Neural cell (in vitro differentiated cells): ENCODE results near the gene TRIM9. TPM values are rescaled to one million over a fixed set of nuclear protein-coding genes. Genes with fewer than 3 reads are reported as not detected.

Experiments
- H2AFZ ChIP-seq: fragments of 200-600, 300-800 bp; sonication (generic), shearing (Covaris generic); 2 replicates; pipeline ENCODE4 v1.6.0; 2014; ENCODE audit warnings: low read depth, mild to moderate bottlenecking, antibody characterized with exemption, low read length, moderate library complexity
- H3F3A ChIP-seq: fragments of 200-600 bp; shearing (Covaris generic); 2 replicates; pipeline ENCODE4 v1.6.1; 2016; ENCODE audit warnings: mild to moderate bottlenecking, moderate library complexity, mixed read lengths, antibody characterized with exemption, low read length; ENCODE audit not compliant: insufficient read depth, poor library complexity, severe bottlenecking
- H3K27ac ChIP-seq: fragments of 200-600, 300-800 bp; sonication (generic), shearing (Covaris generic); 2 replicates; pipeline ENCODE4 v1.5.1; 2014; ENCODE audit warnings: mild to moderate bottlenecking, low read length, moderate library complexity
- H3K27me3 ChIP-seq: fragments of 300-800, 200-600 bp; sonication (generic), shearing (Covaris generic); 2 replicates; pipeline ENCODE4 v1.6.0; 2014; ENCODE audit warnings: mild to moderate bottlenecking, low read depth, low read length, moderate library complexity; ENCODE audit not compliant: insufficient read depth
- H3K36me3 ChIP-seq: fragments of 300-800, 200-600 bp; sonication (generic), shearing (Covaris generic); 2 replicates; pipeline ENCODE4 v1.5.1; 2014; ENCODE audit warnings: mild to moderate bottlenecking, antibody characterized with exemption, low read length, moderate library complexity; ENCODE audit not compliant: insufficient read depth
- H3K4me2 ChIP-seq: fragments of 300-800, 200-600 bp; sonication (generic), shearing (Covaris generic); 2 replicates; pipeline ENCODE4 v1.6.0; 2014; ENCODE audit warnings: mild to moderate bottlenecking, low read length
- H3K4me3 ChIP-seq: fragments of 300-800, 200-600 bp; sonication (generic), shearing (Covaris generic); 2 replicates; pipeline ENCODE4 v1.5.1; 2014; ENCODE audit warnings: mild to moderate bottlenecking, low read length, moderate library complexity
- H3K79me2 ChIP-seq: fragments of 200-600 bp; shearing (Covaris generic); replicated peaks from 2 replicates; pipeline ENCODE4 v1.6.0; 2014; ENCODE audit warnings: mild to moderate bottlenecking, low read length, moderate library complexity; ENCODE audit not compliant: insufficient read depth
- H3K9ac ChIP-seq: fragments of 300-800, 200-600 bp; sonication (generic), shearing (Covaris generic); 2 replicates; pipeline ENCODE4 v1.6.1; 2016; ENCODE audit warnings: mild to moderate bottlenecking, low read length, mixed read lengths
- H3K9me2 ChIP-seq: fragments of 200-600 bp; shearing (Covaris generic); 2 replicates; pipeline ENCODE4 v1.6.1; 2016; ENCODE audit warnings: mild to moderate bottlenecking, low read length, mixed read lengths; ENCODE audit not compliant: insufficient read depth
- H3K9me3 ChIP-seq: fragments of 200-600, 300-800 bp; sonication (generic), shearing (Covaris generic); 2 replicates; pipeline ENCODE4 v1.6.1; 2016; ENCODE audit warnings: mild to moderate bottlenecking, mixed run types, low read length, moderate library complexity, mixed read lengths
- H4K20me1 ChIP-seq: fragments of 200-600 bp; shearing (Covaris generic); 2 replicates; pipeline ENCODE4 v1.6.1; 2016; ENCODE audit warnings: mild to moderate bottlenecking, mixed run types; ENCODE audit not compliant: insufficient read depth
- EP300 ChIP-seq: fragments of 450-650 bp; conservative IDR thresholded peaks from 2 replicates; pipeline ENCODE4 v1.6.1; 2014; ENCODE audit warnings: antibody characterized with exemption, mild to moderate bottlenecking, moderate library complexity; ENCODE audit not compliant: poor library complexity, severe bottlenecking
- EZH2 ChIP-seq: fragments of 200-600, 300-800 bp; shearing (Covaris generic), sonication (generic); IDR thresholded peaks from 2 replicates; pipeline ENCODE4 v1.6.1; 2014; ENCODE audit warnings: antibody characterized with exemption, low read length, borderline replicate concordance, mild to moderate bottlenecking; ENCODE audit not compliant: insufficient read depth, poor library complexity, severe bottlenecking
- MXI1 ChIP-seq: fragments of 450-650 bp; conservative IDR thresholded peaks from 2 replicates; pipeline ENCODE4 v1.6.1; 2014; ENCODE audit warnings: antibody characterized with exemption, mild to moderate bottlenecking; ENCODE audit not compliant: poor library complexity, severe bottlenecking
- POLR2AphosphoS5 ChIP-seq: IDR thresholded peaks from 2 replicates; pipeline ENCODE4 v1.6.1; 2012
- RAD21 ChIP-seq: fragments of 450-650 bp; conservative IDR thresholded peaks from 2 replicates; pipeline ENCODE4 v1.6.1; 2014; ENCODE audit warnings: antibody characterized with exemption, mild to moderate bottlenecking, moderate library complexity
- SMC3 ChIP-seq: fragments of 450-650 bp; conservative IDR thresholded peaks from 2 replicates; pipeline ENCODE4 v1.6.1; 2014; ENCODE audit warnings: antibody characterized with exemption, mild to moderate bottlenecking, moderate library complexity; ENCODE audit not compliant: poor library complexity
- TAF1 ChIP-seq: IDR thresholded peaks from 2 replicates; pipeline ENCODE4 v1.6.1; 2012; ENCODE audit warnings: low read depth
- polyA plus RNA-seq: library from polyadenylated mRNA; depleted of rRNA; stranded (reverse); fragments of >200 nt; gene quantifications from 2 replicates; pipeline ENCODE4 v1.2.3, GENCODE V29; 2014
- TF ChIP-seq, protein P1 (sequence below): IDR thresholded peaks from 2 replicates; pipeline ENCODE4 v1.6.1; 2012; ENCODE audit warnings: borderline replicate concordance
- TF ChIP-seq, protein P2 (sequence below): fragments of 450-650 bp; IDR thresholded peaks from 2 replicates; pipeline ENCODE4 v1.5.1; 2014; ENCODE audit warnings: antibody characterized with exemption, mild to moderate bottlenecking, moderate library complexity; ENCODE audit not compliant: poor library complexity, severe bottlenecking

TRIM9 gene
- polyA plus RNA-seq, 1 donor from 2014 or later: 15.9 TPM

DNA sequence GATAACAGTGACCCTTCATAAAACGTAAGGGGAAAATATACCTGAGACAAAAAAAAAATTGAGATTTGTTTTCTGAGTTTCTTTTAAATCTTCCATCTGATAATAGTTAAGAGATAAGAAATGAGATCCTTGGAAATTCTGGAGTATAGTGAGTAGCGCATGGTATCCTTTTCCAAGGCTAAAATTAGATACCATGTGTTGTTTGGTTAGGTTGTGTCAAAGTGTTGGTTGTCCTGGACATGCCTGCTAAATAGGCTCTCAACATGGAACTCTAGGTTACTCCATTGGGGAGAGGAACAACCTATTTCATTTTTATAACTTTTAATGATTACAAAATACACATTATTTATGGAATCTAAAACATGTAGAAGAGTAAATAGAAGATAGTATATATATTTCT, 165.4 kb downstream of the TRIM9 start:
- H3K27me3 ChIP-seq: no peaks in the 10 kb centered on the region
- H4K20me1 ChIP-seq: no peaks in the 10 kb centered on the region
- no peaks in the 10 kb centered on the region for H3K9me2 ChIP-seq
- no peak overlapping the region for H2AFZ ChIP-seq
- no peak overlapping the region for H3K9ac ChIP-seq
- no peaks in the 10 kb centered on the region for H3K9me3 ChIP-seq
- no peaks in the 10 kb centered on the region for H3F3A ChIP-seq
- no peak for TF ChIP-seq TAF1
- TF ChIP-seq, protein P1, sequence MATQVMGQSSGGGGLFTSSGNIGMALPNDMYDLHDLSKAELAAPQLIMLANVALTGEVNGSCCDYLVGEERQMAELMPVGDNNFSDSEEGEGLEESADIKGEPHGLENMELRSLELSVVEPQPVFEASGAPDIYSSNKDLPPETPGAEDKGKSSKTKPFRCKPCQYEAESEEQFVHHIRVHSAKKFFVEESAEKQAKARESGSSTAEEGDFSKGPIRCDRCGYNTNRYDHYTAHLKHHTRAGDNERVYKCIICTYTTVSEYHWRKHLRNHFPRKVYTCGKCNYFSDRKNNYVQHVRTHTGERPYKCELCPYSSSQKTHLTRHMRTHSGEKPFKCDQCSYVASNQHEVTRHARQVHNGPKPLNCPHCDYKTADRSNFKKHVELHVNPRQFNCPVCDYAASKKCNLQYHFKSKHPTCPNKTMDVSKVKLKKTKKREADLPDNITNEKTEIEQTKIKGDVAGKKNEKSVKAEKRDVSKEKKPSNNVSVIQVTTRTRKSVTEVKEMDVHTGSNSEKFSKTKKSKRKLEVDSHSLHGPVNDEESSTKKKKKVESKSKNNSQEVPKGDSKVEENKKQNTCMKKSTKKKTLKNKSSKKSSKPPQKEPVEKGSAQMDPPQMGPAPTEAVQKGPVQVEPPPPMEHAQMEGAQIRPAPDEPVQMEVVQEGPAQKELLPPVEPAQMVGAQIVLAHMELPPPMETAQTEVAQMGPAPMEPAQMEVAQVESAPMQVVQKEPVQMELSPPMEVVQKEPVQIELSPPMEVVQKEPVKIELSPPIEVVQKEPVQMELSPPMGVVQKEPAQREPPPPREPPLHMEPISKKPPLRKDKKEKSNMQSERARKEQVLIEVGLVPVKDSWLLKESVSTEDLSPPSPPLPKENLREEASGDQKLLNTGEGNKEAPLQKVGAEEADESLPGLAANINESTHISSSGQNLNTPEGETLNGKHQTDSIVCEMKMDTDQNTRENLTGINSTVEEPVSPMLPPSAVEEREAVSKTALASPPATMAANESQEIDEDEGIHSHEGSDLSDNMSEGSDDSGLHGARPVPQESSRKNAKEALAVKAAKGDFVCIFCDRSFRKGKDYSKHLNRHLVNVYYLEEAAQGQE: no peak
- no peaks in the 10 kb centered on the region for H3K79me2 ChIP-seq
- no peak overlapping the region for H3K4me3 ChIP-seq
- H3K36me3 ChIP-seq: no peaks in the 10 kb centered on the region
- no peak overlapping the region for H3K4me2 ChIP-seq
- no peak overlapping the region for H3K27ac ChIP-seq

DNA sequence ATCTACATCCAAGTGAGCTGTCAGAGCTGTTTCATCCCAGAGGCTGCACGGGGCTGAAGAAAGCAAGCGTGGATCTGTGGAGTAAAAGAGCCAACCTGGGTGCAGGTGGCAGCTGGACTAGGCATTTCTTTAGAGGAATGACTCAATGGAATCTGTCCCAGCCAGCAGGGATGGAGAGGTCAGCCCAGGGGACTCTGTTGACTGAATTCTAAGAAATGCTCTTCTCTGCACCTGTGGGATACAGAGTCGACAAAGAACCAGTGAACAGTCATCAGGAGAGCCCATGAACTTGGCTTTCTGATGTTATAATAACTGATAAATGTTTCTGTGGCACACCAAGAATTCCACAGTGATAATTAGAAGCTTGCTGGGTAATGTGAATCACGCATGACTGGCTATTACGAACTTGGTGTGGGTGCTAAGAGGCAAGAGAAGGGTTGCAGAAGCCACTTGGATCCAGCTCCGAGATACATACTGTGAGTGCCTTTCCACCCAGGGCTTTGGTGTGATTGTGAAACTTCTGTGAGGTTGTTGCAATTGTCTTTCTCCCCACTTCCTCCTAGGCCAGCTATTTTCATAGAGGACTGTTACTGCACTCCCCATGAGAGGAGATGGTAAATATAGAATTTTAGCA, 166.8 kb downstream of the TRIM9 start:
- H3K4me2 ChIP-seq: no peak overlapping the region
- H4K20me1 ChIP-seq: no peaks in the 10 kb centered on the region
- H3K36me3 ChIP-seq: no peaks in the 10 kb centered on the region
- H3K4me3 ChIP-seq: no peak overlapping the region
- TF ChIP-seq POLR2AphosphoS5: no peak
- TF ChIP-seq SMC3: no peak
- TF ChIP-seq, protein P2, sequence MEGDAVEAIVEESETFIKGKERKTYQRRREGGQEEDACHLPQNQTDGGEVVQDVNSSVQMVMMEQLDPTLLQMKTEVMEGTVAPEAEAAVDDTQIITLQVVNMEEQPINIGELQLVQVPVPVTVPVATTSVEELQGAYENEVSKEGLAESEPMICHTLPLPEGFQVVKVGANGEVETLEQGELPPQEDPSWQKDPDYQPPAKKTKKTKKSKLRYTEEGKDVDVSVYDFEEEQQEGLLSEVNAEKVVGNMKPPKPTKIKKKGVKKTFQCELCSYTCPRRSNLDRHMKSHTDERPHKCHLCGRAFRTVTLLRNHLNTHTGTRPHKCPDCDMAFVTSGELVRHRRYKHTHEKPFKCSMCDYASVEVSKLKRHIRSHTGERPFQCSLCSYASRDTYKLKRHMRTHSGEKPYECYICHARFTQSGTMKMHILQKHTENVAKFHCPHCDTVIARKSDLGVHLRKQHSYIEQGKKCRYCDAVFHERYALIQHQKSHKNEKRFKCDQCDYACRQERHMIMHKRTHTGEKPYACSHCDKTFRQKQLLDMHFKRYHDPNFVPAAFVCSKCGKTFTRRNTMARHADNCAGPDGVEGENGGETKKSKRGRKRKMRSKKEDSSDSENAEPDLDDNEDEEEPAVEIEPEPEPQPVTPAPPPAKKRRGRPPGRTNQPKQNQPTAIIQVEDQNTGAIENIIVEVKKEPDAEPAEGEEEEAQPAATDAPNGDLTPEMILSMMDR: no peak
- TF ChIP-seq EP300: no peak
- TF ChIP-seq, protein P1: no peak
- TF ChIP-seq EZH2: no peak
- no peak for TF ChIP-seq TAF1
- TF ChIP-seq RAD21: no peak
- no peak for TF ChIP-seq MXI1
- H3F3A ChIP-seq: no peaks in the 10 kb centered on the region
- no peak overlapping the region for H2AFZ ChIP-seq
- H3K27me3 ChIP-seq: no peaks in the 10 kb centered on the region
- H3K27ac ChIP-seq: no peak overlapping the region
- no peaks in the 10 kb centered on the region for H3K9me2 ChIP-seq
- H3K9me3 ChIP-seq: no peaks in the 10 kb centered on the region
- H3K9ac ChIP-seq: no peak overlapping the region
- H3K79me2 ChIP-seq: no peaks in the 10 kb centered on the region
